Measurements from ENCODE around the gene KCNMB2.
A peak's percentile ranks its signal among the peaks of the same experiment; 100 is the strongest.
"Not testable (repeated sequence)": the region's sequence is repeated elsewhere in the genome, so short reads cannot be mapped to it uniquely, and the experiment has no call there.

KCNMB2 gene

GRCh38 chr3:178823591-178824246 lies 287.5 kb downstream of the KCNMB2 start:
- no peak for DNase-seq

DNA sequence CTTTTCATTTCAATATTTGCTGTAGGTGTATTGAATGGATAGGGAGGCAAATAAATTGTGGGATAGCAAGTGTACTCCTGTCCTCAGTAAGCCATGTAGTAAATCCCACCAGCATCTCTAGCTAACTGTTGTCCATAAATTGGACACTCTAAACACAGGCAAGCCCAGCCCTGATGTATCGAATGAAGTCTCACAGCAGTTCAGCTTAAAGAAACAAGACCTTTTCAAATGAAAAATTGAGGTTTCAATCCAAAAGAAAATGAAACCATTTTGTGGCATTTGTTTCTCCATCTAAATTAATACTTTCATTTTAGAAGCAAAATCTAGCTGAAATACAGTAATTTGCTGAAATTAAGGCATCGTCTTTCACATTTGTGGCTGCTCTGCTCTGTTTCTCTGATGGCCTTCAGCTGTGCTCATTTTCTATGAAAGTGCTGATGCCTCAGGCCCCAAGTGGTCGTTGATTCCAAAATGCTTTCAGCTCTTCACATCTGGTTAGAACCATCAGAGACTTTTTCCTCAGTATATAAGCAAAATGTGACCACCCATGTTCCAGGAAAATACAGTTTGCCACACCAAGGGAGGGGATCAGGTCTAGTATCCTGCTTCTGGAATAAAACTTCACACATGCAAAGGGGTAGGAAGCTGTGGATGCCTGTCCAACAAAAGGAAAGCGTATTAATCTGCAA lies 290.3 kb downstream of the KCNMB2 start:
- no peak for DNase-seq

DNA sequence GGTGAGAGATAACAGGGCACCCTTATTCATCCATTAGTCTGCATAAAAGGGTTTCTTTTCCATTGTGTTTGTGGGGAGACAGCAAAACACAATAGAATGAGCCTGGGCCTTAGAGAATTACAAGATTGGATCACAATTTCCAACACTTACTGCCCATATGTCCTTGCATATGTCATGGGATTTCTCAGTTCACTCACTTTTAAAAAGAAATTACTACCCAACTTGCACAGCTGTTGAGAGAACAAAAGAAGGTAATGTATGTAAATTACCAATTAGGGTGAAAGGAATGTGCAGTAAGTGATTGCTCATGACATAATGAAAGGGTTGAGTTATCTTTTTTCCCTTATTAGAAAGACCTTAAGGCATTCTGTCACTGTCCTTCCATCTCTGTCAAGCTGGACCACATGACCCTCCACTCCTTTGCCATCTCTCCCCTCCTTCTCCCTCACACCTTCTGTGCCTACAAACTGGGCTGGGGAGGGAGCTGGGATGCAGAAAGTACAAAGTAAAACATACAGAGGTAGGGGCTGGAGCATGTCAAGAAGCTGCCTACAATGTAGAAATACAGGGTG lies 291.1 kb downstream of the KCNMB2 start:
- DNase-seq: no peak

DNA sequence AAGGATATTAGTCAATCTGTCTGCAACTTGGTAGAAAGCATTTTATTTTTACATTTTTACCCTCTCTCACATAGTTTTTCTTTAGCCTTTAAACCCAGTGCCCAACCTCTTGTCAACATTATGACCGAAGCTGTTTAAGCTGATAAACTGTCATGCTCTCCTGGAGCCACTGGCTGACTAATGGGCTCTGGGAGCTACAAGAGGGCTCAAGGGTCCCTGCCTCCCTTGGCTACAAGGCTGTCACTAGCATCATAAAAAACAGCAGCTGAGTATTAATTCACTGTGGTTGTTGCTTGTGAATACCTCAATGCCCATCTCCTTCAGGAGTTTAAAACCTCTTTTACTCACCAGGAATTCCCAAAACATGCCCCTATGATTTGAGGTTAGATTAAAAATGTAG lies 297.5 kb downstream of the KCNMB2 start:
- no peak for DNase-seq

DNA sequence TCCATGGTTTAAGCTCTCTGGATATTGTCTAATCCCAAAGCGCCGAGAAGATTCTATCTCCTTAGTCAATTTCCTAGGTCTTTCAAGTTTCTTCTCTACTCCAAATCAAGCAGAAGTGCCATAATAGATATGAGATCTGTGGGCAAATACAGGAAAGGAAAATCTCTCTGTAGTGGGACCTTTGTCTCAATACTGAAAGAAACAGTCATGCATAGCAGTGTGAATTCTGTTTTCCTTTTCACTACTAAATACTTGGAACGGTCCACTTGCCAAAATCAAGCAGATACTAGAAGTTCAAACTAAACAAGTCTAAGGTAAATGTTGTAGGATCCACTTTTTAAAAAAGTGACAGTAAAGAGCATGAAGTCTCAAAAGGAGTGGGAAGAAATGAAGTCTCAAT lies 298.8 kb downstream of the KCNMB2 start:
- DNase-seq: no peak

- DNase-seq: no peak
These were observed 301.3 kb downstream of the KCNMB2 start for GRCh38 chr3:178837512-178837911.

DNA sequence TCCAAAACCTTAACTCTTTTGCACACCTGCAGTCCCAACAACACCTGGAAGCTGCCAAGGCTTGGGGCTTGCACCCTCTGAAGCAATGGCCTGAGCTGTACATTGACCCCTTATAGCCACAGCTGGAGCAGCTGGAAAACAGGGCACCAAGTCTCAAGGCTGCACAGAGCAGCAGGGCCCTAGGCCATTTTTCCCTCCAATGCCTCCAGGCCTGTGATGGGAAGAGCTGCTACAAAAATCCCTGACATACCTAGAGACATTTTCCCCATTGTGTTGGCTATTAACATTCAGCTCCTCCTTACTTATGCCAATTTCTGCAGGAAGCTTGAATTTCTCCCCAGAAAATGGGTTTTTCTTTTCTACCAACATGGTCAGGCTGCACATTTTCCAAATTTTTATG lies 304.4 kb downstream of the KCNMB2 start:
- no peak for DNase-seq

- no peak for DNase-seq
These were observed 304.8 kb downstream of the KCNMB2 start for GRCh38 chr3:178841011-178841410.

DNA sequence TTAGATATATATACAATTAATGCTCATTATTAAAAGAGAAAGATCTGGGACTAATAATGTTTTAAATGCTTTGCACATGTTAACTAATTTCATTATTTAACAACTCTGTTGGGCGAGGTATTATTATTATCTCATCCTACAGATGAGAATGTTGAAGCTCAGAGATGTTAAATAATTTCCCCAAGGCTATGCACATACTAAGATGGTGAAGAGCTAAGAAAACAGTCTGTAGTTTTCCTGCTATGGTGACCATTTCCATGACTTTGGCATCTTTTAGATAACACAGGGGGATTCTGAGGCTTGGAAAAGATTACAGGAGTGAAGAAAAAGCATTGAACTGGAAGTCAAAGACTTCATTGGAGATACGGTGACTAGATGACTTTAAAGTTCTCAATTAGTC lies 308.7 kb downstream of the KCNMB2 start:
- DNase-seq: no peak

GRCh38 chr3:178845420-178846118 lies 309.3 kb downstream of the KCNMB2 start:
- peak; percentile 48 for DNase-seq

DNA sequence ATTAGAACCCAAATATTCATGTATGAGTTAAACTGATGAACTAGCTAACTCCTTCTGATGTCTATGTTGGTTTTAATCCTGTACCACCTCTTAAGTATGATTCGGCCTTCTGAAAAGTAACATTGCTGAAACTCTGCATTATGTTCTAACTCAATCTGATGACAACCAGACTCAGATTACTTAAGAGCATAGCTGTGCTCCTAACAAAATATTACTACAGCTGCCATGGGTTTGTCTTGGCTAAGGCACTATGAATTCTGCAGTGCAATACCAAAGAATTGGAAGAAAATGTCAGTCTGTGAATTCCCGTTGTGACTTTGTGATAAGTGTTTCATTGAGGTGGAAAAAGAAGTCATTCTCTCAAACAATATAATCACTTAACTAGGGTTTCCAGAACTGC lies 311.0 kb downstream of the KCNMB2 start:
- peak; percentile 22 for DNase-seq

- DNase-seq: no peak
These were observed 313.1 kb downstream of the KCNMB2 start for GRCh38 chr3:178849199-178849910.

DNA sequence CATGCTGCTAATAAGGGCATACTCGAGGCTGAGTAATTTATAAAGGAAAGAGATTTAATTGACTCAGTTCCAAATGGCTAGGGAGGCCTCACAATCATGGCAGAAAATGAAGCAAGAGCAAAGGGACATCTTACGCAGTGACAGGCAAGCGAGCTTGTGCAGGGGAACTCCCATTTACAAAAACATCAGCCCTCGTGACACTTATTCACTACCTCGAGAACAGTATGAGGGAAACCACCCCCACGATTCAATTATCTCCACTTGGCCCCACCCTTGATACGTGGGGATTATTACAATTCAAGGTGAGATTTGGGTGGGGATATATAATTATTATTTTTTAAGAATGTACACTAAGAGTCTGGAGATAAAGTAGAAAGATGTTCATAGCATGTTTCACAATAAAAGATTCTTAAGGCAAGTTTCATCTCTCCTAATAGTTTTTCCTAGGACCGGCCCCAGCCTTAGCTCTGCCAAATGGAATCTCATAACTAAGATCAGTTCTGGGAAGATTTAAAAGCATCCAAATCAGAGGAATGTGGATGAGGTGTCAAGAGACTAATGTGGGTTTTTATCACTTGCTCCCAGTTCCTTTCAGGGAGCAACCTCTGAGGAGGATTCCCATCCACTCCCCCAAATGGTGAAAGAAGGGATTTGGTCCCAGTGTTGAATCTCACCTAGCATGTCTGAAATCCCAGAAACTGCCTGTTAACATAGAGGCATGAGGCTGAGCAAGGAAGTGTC lies 314.4 kb downstream of the KCNMB2 start:
- DNase-seq: peak; percentile 11

DNA sequence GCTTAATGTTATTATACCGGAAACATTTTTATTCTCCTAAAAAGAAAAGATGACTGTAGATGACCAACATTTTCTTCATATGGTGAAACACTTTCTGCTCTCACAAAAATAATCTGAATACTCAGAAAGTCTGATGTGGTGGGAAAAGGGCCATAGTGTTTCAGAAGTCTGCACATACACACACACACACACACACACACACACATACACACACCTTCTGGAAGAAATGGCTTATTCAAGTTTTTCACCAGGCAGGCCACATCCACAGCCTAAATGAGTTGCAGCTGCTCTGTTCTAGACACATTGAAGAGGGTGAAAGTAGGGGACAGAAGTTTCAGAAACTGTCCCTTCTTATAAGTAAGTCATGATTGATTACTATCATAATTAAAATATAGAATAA lies 315.3 kb downstream of the KCNMB2 start:
- no peak for DNase-seq

DNA sequence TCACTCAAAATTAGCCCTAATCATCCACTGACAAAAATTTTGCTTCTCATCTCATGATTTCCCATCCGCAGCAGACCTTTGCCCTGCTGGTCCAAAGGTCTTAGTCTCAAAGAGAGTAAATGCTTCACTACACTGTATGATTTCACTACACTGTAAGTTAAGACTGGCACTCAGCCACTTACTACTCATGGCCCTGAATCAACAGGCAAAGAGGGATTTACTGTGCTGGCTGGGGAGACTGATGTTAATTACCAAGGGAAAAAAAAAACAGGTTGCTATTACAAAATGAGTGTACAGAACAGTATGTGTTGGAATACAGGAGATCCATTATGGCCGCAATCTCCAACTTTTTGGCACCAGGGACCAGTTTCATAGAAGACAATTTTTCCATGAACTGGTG lies 320.6 kb downstream of the KCNMB2 start:
- DNase-seq: no peak

- no peak for DNase-seq
These were observed 323.1 kb downstream of the KCNMB2 start for GRCh38 chr3:178859386-178859785.

- DNase-seq: not testable (repeated sequence)
These were observed 323.7 kb downstream of the KCNMB2 start for GRCh38 chr3:178859900-178860436.

GRCh38 chr3:178868681-178869080 lies 332.4 kb downstream of the KCNMB2 start:
- no peak for DNase-seq

DNA sequence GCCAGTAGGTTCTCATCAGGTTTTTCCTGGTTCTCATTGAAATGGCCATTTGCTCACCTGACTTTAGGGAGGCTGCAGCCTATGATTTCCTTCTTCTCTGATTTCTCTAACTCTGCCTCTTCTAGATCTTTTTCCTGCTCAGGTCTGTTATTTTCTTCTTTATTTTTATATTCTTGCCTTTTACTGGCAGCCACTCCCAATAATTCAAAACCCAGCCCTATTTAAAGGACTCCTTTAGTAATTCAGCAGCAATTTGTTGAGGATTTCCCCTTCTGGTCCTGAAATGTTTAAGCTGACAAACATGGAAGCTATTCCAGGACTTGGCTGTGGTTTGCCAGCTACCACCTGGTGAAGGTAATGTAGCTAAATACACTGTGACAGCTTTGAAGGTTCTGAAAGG lies 333.8 kb downstream of the KCNMB2 start:
- no peak for DNase-seq

DNA sequence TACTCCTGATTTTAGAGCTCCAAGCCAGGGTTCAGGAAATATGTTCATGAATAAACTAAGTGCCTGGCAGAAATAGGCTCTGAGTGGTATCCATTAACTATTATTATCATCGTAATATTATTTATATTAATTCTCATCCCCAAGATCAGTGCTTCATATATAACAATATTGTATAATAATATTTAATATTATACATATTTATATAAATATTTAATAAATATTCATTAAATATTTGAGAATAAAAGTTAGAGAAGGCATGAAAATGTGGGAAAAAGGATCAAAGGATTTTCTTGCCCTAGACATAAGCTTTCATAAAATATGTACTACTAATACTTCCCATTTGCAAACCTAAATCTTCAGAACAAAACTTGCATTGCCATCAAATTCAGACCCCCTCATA lies 338.9 kb downstream of the KCNMB2 start:
- no peak for DNase-seq

DNA sequence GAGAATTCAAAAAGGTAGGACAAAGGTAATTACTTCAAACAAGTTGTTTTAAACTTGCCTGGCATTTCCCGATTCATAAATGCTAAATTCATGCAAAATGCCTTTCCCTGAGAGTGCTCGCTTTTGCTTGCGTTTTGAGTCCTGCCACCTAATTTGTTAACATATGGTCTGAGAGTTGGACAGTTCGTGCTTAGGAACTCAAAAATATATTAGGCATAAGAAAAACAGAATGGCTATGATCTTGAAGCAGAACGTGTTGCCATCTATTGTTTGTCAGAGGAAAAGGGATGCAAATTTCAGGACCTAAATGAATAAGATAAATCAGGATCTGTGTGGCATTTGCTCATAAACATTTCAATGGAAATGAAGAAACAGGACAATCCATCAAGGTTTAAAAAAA lies 339.6 kb downstream of the KCNMB2 start:
- DNase-seq: no peak

DNA sequence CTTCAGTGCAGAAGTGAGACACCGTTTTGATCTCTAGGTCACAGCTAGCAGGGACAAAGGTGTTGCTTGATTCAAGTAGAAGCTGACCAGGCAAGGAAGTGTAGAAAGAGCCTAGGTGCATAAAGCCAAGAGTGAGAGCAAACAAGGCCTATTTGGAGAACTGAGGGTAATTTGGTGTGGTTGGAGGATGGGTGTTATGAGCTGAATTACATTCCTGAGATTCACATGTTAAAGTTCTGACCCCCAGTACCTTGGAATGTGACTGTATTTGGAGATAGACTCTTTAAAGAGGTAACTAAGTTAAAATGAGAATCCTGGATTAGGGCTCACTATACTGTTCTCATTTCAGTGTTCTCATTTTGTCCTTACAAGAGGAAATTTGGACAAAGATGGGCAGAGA lies 344.0 kb downstream of the KCNMB2 start:
- no peak for DNase-seq

Measured in fibroblast of upper back skin (primary cell).